HEK293 (cell line): ENCODE data around the gene DDAH1.

Experiments
- CTCF ChIA-PET: fragments of 350-600 bp; formaldehyde crosslinking; extraction: SDS; loops from one replicate; lab custom pipeline; 2021; ENCODE audit warnings: antibody characterized with exemption; lab: Yijun Ruan, JAX
- POLR2A ChIA-PET: fragments of 300-600 bp; formaldehyde crosslinking; extraction: SDS; loops from one replicate; lab custom pipeline; 2020; ENCODE audit warnings: antibody characterized with exemption, inconsistent platforms; lab: Yijun Ruan, JAX
- H3K27ac ChIP-seq: fragments of 200-500 bp; sonication (Bioruptor generic); 2 replicates; pipeline ENCODE4 v1.5.1; 2014; ENCODE audit warnings: low read depth, low read length, control low read depth, inconsistent platforms; ENCODE audit errors: extremely low read depth
- H3K36me3 ChIP-seq, 2 experiments: fragments of 200-500 bp in 1 of 2; sonication (Bioruptor generic) in 1 of 2; 1 replicate in 1 of 2; 2 replicates in 1 of 2; pipeline ENCODE4 v1.5.1; 2014 to 2017; ENCODE audit warnings: inconsistent platforms in 2 of 2, low read length in 2 of 2; ENCODE audit not compliant: control insufficient read depth in 2 of 2, insufficient read depth in 1 of 2
- H3K4me1 ChIP-seq: fragments of 200-500 bp; sonication (Bioruptor generic); 2 replicates; pipeline ENCODE4 v1.5.1; 2014; ENCODE audit warnings: mild to moderate bottlenecking, low read length, inconsistent platforms; ENCODE audit not compliant: control insufficient read depth, insufficient read depth
- H3K4me3 ChIP-seq: 2 replicates; pipeline ENCODE4 v1.5.1; 2011; ENCODE audit warnings: low read depth, mild to moderate bottlenecking, control low read depth, low read length, moderate library complexity
- H3K9me3 ChIP-seq: fragments of 200-500 bp; sonication (Bioruptor generic); 2 replicates; pipeline ENCODE4 v1.5.1; 2014; ENCODE audit warnings: low read depth, low read length, inconsistent platforms; ENCODE audit not compliant: control insufficient read depth, insufficient read depth
- HOXA7 ChIP-seq: sonication (generic); formaldehyde crosslinking; IDR thresholded peaks from 2 replicates; pipeline ENCODE4 v1.8.1; 2022; ENCODE audit warnings: missing genetic modification reagents, borderline replicate concordance
- PATZ1 ChIP-seq: fragments of 450-650 bp; formaldehyde crosslinking; IDR thresholded peaks from 2 replicates; pipeline ENCODE4 v1.5.1; 2016; ENCODE audit warnings: missing biosample characterization, missing genetic modification characterization
- RBAK ChIP-seq: fragments of 450-650 bp; formaldehyde crosslinking; IDR thresholded peaks from 2 replicates; pipeline ENCODE4 v1.5.1; 2016; ENCODE audit warnings: missing biosample characterization, missing genetic modification characterization
- REST ChIP-seq: fragments of 450-650 bp; formaldehyde crosslinking; IDR thresholded peaks from 2 replicates; pipeline ENCODE4 v1.5.1; 2016; ENCODE audit warnings: missing biosample characterization, missing genetic modification characterization
- SP3 ChIP-seq: fragments of 450-650 bp; formaldehyde crosslinking; IDR thresholded peaks from 2 replicates; pipeline ENCODE4 v1.5.1; 2016; ENCODE audit warnings: missing biosample characterization, missing genetic modification characterization
- YY1 ChIP-seq: fragments of 450-650 bp; formaldehyde crosslinking; IDR thresholded peaks from 2 replicates; pipeline ENCODE4 v1.5.1; 2018; ENCODE audit warnings: missing biosample characterization, missing genetic modification characterization
- ZBTB10 ChIP-seq: fragments of 450-650 bp; formaldehyde crosslinking; IDR thresholded peaks from 2 replicates; pipeline ENCODE4 v1.5.1; 2016; ENCODE audit warnings: missing biosample characterization, missing genetic modification characterization
- ZBTB11 ChIP-seq: fragments of 450-650 bp; formaldehyde crosslinking; conservative IDR thresholded peaks from 2 replicates; pipeline ENCODE4 v1.5.1; 2016; ENCODE audit warnings: low read depth, missing biosample characterization, missing genetic modification characterization
- ZBTB48 ChIP-seq: fragments of 450-650 bp; formaldehyde crosslinking; IDR thresholded peaks from 2 replicates; pipeline ENCODE4 v1.5.1; 2016; ENCODE audit warnings: missing biosample characterization, missing genetic modification characterization
- ZFP37 ChIP-seq: fragments of 450-650 bp; formaldehyde crosslinking; IDR thresholded peaks from 2 replicates; pipeline ENCODE4 v1.5.1; 2016; ENCODE audit warnings: missing biosample characterization, missing genetic modification characterization
- ZNF114 ChIP-seq: fragments of 450-650 bp; formaldehyde crosslinking; IDR thresholded peaks from 2 replicates; pipeline ENCODE4 v1.5.0; 2017; ENCODE audit warnings: missing biosample characterization, missing genetic modification characterization
- ZNF174 ChIP-seq: fragments of 450-650 bp; formaldehyde crosslinking; IDR thresholded peaks from 2 replicates; pipeline ENCODE4 v1.5.0; 2017; ENCODE audit warnings: missing biosample characterization, mild to moderate bottlenecking, missing genetic modification characterization
- ZNF19 ChIP-seq: fragments of 450-650 bp; formaldehyde crosslinking; IDR thresholded peaks from 2 replicates; pipeline ENCODE4; 2016; ENCODE audit warnings: missing biosample characterization, missing genetic modification characterization, low read depth
- ZNF2 ChIP-seq: fragments of 450-650 bp; formaldehyde crosslinking; IDR thresholded peaks from 2 replicates; pipeline ENCODE4 v1.5.1; 2016; ENCODE audit warnings: missing biosample characterization, missing genetic modification characterization
- ZNF341 ChIP-seq: fragments of 450-650 bp; formaldehyde crosslinking; IDR thresholded peaks from 2 replicates; pipeline ENCODE4; 2016; ENCODE audit warnings: low read depth, missing biosample characterization, missing genetic modification characterization
- ZNF529 ChIP-seq: fragments of 450-650 bp; formaldehyde crosslinking; IDR thresholded peaks from 2 replicates; pipeline ENCODE4 v1.5.1; 2017; ENCODE audit warnings: missing genetic modification characterization, missing biosample characterization; ENCODE audit not compliant: insufficient replicate concordance
- ZNF561 ChIP-seq: fragments of 450-650 bp; IDR thresholded peaks from 2 replicates; pipeline ENCODE4 v1.5.1; 2018; ENCODE audit warnings: missing biosample characterization, missing genetic modification characterization, borderline replicate concordance
- ZNF776 ChIP-seq: fragments of 450-650 bp; formaldehyde crosslinking; IDR thresholded peaks from 2 replicates; pipeline ENCODE4 v1.5.0; 2017; ENCODE audit warnings: missing biosample characterization, missing genetic modification characterization, borderline replicate concordance

Gene DDAH1

GRCh38 chr1:85368073-85368770, 96.7 kb downstream of the DDAH1 start:
- H3K4me1 ChIP-seq = no peaks in the 10 kb centered on the region
- ChIA-PET POLR2A (interaction anchor here (0.5 kb wide), 1 partner anchor 264 kb away, joined by 6 read pairs; no protein-coding TSS in a partner anchor), CTCF (interaction anchor here (0.8 to 1.6 kb wide), 3 partner anchors 8 to 137 kb away, joined by 3 to 5 read pairs (median 4); no protein-coding TSS in a partner anchor)
- no peaks in the 10 kb centered on the region for H3K36me3 ChIP-seq
- TF ChIP-seq ZNF114 (tag by site-specific recombination) (no peak), HOXA7 (CRISPR knock-in tag) (no peak), SP3 (tag by site-specific recombination) (no peak), ZNF776 (no peak), ZBTB48 (no peak), ZNF341 (no peak), ZBTB10 (tag by site-specific recombination) (no peak), YY1 (tag by site-specific recombination) (no peak), REST (tag by site-specific recombination) (no peak)
- no peak overlapping the region for H3K4me3 ChIP-seq
- H3K27ac ChIP-seq = no peak overlapping the region
- H3K9me3 ChIP-seq = no peaks in the 10 kb centered on the region

GRCh38 chr1:85366391-85367170, 98.4 kb downstream of the DDAH1 start:
- no peaks in the 10 kb centered on the region for H3K36me3 ChIP-seq
- ChIA-PET POLR2A (no interaction called here), CTCF (no interaction called here)
- no peak overlapping the region for H3K27ac ChIP-seq
- H3K4me3 ChIP-seq = no peak overlapping the region
- H3K9me3 ChIP-seq = no peaks in the 10 kb centered on the region
- no peaks in the 10 kb centered on the region for H3K4me1 ChIP-seq
- TF ChIP-seq PATZ1 (tag by site-specific recombination) (no peak), RBAK (tag by site-specific recombination) (no peak), ZFP37 (tag by site-specific recombination) (no peak), ZBTB11 (tag by site-specific recombination) (no peak), ZBTB10 (tag by site-specific recombination) (no peak), ZNF529 (tag by site-specific recombination) (no peak), ZNF19 (tag by site-specific recombination) (no peak), ZNF174 (no peak), ZNF561 (tag by site-specific recombination) (no peak), ZNF2 (tag by site-specific recombination) (no peak)
